ENCODE results near the gene ZNF143.
"Not testable (repeated sequence)": the region's sequence is repeated elsewhere in the genome, so short reads cannot be mapped to it uniquely, and the experiment has no call there.

GRCh38 chr11:9452023-9452422 is 8.8 kb upstream of the ZNF143 start:
- not testable (repeated sequence) for TF ChIP-seq CTCF (IDR thresholded peaks at IDR 0.05); REST (IDR thresholded peaks at IDR 0.05; ENCODE audit: insufficient read depth in 1 of 2, low read depth in 2 of 2, low read length in 1 of 2); TCF7L2 (IDR thresholded peaks at IDR 0.05; ENCODE audit: low read depth, low read length)
- TF ChIP-seq POLR2AphosphoS5 (IDR thresholded peaks at IDR 0.05; ENCODE audit: low read depth, low read length) = peak; percentile 4; the same call in 1 of the 2 replicates

Data from Panc1 (cell line).